GM10847 (cell line): ENCODE results near the gene PARD3.

Experiments used
- POLR2A ChIP-seq: IDR thresholded peaks from 2 replicates; pipeline ENCODE4 v1.6.1; 2011; ENCODE audit not compliant: insufficient read length; ENCODE audit errors: extremely low read depth

PARD3 gene

DNA sequence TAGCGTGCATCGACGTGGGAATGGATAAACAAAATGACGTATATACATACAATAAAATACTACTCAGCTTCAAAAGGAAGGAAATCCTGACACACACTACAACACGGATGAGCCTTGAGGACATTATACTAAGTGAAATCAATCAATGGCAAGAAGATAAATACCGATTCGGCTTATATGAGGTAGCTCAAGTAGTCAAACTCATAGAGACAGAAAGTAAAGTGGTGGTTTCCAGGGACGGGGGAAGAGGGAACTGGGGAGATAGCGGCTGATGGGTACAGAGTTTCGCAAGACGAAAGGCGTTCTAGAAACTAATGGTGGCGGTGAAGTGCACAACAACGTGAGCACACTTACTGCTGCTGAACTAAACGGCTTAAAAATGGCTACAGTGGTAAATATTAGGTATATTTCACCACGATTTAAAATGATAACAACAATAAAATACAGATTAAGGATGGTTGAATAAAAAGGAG is 516.7 kb downstream of the PARD3 start:
- no peak for TF ChIP-seq POLR2A

GRCh38 chr10:34297541-34298345 is 517.4 kb downstream of the PARD3 start:
- TF ChIP-seq POLR2A: no peak

- no peak for TF ChIP-seq POLR2A
Observed at GRCh38 chr10:34295142-34295548, 520.0 kb downstream of the PARD3 start.

DNA sequence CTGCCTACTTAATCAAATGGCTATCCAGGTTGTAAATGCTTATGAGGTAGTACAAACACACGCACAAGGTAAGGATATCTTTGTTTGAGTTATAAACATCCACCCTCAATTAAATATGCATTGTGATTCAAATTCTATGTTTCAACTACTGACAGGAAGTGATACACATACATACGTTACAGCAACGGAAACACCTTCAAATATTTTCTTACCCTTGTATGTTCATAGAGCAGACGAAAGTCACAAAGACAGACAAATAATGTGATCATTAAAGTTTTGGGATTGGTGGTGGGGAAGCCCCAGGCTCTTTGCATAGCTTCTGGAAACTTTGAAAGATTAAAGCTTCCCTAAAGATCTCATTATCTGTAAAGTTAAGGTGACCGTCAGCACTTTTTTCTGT is 521.0 kb downstream of the PARD3 start:
- TF ChIP-seq POLR2A: no peak

DNA sequence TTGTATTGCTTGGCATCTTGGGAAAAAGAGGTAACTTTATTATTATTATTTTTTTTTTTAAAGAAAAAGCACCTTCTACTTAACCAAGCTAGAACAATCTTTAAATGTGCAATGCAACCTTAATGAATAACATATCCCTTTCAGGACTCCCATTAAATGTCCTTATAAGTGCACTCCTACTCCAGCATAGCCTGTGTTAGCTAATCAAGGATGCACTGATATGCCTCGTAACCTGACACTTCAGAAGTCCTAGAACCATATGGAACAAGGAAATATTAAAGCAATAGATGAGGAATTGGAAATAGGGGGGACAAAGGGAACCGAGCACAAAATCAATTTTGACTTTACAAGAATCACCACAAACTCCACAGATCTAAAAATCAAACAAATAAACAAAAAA is 522.4 kb downstream of the PARD3 start:
- no peak for TF ChIP-seq POLR2A

GRCh38 chr10:34292194-34292565 is 522.9 kb downstream of the PARD3 start:
- TF ChIP-seq POLR2A: no peak

- no peak for TF ChIP-seq POLR2A
Observed at GRCh38 chr10:34291466-34292193, 523.5 kb downstream of the PARD3 start.

- TF ChIP-seq POLR2A: no peak
Observed at GRCh38 chr10:34290412-34291081, 524.5 kb downstream of the PARD3 start.

- TF ChIP-seq POLR2A: no peak
Observed at GRCh38 chr10:34288634-34289033, 526.5 kb downstream of the PARD3 start.

GRCh38 chr10:34286136-34286739 is 528.9 kb downstream of the PARD3 start:
- no peak for TF ChIP-seq POLR2A

DNA sequence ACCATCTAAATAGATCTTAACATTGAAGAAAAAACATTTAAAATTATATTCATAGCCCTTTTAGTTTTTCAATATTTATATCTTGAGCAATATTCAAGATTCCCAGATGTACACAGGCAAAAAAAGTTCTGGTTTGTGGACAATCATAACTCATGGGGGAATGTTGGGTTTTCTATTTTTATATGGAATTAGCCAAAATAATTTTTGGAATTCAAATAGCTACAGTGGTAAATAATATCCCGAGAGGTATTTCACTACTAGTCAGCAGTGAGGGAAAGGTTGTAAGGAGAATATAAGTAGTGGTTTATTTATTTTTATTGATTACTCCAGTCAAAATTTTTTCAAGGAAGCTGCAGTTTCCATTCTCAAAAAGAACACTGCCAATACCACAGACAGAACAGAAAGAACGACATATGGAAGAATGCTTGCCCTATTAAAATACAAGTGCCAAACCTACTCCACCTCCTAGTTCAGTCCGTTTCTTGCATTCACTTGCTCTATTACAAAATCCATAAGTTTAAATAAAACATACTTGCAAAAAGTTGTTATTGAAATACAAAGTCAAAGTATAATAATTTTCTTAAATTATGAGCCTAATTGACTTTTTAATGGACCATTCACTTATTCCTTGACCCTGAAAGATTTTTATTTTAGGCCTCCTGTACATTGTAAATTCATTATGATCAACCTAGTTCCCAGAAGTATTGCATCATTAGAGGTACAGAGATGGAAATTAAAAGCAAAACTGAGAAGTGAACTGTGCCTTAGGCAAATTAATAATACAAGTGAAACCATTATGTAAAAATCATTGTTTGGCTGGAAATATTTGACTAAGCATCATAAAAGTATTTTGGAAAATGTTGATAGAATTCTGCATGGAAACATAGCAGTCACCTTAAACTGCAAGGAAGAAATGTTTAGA is 533.2 kb downstream of the PARD3 start:
- TF ChIP-seq POLR2A: no peak

DNA sequence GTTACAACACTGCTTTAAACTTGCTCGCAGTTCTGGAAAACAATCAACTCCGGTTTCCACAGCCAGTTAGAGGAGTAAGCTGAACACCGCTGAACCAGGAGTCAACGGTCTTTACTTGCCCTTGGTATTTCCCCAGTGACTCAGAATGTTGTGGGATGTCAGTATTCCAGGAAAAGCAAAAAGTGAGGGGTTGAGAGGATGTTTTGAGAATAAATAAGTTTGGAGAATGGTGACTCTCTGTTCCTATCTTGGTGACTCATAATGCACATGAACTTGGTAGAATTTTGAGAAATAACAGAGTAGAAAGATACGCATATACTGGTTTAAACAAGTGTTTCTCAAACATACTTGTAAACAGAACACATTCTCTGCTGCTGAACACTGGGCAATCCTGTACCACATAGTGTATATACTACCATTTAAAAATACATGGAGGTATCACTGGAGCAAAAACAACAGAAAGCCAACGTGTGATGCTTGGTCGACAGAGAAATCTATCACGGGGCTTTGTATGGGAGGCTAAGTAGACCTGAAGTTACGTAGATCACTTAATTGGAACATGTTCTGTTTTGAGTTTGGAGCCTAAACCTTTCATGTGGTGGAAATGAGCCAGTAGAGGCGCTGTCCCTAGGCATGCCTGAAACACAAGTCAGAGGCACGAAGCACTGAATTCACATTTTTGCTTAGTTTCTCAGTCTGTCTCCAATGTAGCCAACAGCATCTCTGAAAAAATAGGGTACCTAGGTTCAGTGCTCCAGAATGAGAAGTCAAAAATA is 534.3 kb downstream of the PARD3 start:
- TF ChIP-seq POLR2A: no peak

DNA sequence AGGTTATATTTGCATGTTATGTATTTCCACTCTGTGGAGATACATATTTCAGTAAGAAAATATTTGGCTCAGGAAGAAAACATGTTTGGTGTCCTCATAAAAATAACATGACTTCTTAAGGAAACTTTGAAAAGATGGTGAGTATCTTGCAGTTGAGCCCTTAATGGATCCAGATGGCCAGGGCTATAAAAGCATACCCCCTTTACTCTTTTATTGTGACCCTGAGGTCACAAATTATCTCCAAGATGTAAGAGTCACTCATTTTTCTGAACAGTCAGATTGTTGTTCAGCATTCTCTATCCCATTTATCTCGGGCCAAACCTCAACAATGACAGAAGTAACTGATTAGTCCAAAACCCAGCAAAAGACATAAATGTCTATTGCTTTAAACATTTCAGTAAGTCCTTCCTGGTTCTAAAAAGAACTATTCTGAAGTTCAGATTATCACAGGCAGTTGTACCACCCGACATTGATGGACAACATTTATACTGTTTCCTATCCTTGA is 539.4 kb downstream of the PARD3 start:
- TF ChIP-seq POLR2A: no peak

- no peak for TF ChIP-seq POLR2A
Observed at GRCh38 chr10:34274906-34275305, 540.2 kb downstream of the PARD3 start.

- no peak for TF ChIP-seq POLR2A
Observed at GRCh38 chr10:34273340-34273739, 541.8 kb downstream of the PARD3 start.
